GM19025 (cell line): ENCODE results near the gene KPTN.

Experiments
- ATAC-seq: cut with Tn5 transposase; IDR thresholded peaks from one replicate; pipeline ENCODE4 v1.9.1; 2021; ENCODE audit warnings: mild to moderate bottlenecking, low read depth, moderate library complexity; ENCODE audit not compliant: unreplicated experiment

KPTN gene

DNA sequence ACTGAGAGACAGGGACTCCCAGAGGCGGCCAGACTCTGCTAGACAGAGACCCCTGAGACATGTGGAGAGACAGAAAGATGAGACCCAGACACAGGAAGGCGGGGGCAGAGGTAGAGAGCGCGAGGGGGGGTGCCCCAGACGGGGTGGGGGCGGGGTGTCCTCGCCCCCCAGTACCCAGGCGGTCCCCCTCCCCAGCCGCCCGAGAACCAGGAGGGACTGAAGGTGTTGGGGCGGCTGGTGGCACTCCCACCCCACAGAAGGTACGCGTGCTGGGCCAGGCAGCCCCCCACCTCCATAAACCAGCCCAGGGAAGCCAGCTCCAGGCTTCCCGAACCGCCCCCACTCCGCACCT, 12.7 kb downstream of the KPTN start:
- no peak for ATAC-seq

DNA sequence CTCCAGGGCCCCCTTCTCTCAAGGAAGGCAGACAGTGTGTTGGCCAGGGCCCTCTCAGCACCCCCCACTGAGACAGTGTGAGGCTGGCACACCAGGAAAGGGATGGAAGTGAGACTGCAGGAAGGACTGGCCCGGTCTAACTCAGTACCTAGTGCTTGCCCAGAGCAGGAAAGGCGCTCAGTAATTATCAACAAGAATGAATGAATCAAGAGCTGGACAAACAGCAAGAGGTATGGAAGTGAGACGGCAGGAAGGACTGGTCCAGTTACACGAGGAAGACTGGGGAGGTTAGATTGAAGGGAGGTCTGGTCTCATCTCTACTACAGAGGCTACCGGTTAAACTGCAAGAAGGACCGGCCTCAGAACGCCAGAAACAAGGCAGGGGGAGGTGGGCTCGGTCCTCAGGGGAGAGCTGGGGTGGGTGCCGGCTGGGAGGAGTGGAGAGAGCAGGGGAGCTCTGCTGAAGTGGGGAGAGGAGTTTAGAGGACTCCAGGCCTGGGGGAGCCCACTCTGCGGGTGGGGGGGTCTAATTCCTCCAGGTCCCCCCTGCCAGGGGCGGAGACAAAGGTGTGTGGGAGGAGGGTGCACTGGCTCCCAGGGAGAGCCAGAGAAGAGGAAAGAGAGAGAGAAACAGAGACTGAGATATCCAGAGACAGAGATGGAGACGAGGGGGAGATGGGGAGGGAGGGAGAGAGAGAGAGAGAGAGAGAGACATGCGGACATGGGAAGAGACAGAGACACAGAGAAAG, 13.4 kb downstream of the KPTN start:
- ATAC-seq, result no peak

DNA sequence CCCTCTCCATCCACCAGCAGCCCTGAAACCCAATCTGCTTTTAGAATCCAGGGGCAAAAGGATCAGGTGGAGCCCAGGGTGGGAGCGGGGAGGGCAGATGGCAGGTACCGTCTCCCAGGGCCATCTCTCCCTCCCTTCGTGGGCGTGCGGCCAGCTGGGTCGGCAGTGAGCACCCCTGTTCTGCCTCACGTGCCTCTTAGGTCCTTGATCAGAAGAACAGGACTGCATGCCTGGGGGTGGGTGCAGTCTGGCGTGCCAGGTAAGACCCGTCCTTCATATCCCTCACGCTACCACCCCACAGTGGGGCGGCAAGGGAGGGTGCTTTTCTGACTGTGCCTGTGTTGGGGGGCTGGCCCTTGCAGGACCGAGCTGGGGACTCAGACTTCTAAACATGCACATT, 14.3 kb downstream of the KPTN start:
- ATAC-seq, result no peak

DNA sequence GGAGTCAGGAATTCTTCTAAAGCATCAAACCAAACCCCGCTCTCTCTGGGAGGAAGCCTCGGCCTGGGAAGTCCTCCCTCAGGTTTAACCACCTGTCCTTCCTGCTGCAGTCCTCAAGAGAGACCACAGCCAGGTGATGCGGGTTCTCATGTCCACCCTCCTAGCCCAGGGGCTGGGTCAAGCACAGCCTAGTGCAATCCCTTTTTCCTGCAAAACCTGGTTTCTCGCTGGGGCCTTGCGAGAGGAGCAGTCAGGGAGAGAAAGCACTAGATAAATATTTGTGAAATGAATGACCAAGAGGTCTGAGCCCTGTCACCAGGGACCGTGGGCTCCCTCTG, 14.7 kb downstream of the KPTN start:
- no peak for ATAC-seq

DNA sequence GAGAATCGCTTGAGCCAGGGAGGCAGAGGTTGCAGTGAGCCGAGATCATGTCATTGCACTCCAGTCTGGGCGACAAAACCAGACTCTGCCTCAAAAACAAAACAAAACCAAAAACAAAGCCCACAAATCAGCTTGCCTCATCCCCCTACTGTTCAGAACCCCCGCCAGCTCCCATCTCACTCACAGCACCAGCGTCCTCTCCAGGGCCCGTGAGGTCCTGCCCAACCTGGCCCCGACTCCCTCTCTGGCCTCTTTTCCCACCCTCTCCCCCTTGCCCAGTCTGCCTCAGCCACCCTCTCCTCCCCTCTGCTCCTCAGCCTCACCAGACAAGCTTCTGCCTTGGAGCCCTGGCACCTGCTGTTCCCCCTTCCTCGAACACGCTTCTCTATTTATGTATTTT, 16.1 kb downstream of the KPTN start:
- no peak for ATAC-seq

DNA sequence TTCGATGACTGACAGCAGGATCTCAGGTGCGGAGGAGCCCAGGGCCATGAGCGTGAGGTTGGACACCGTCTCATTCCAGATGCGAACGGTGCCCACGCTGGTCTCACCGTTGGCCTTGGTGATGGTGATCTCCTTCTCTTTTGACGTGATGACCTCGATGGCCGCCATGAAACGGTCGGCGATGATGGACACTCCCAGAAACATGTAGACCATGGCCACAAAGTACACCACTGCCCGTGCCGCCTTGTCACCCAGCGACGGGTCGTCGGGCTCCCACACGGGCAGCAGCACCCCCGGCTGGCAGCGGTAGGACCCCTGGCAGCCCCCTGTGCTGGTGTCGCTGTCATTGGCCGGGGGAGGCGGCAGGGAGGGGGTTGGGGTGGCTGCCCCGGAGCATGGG, 18.1 kb downstream of the KPTN start:
- no peak for ATAC-seq

DNA sequence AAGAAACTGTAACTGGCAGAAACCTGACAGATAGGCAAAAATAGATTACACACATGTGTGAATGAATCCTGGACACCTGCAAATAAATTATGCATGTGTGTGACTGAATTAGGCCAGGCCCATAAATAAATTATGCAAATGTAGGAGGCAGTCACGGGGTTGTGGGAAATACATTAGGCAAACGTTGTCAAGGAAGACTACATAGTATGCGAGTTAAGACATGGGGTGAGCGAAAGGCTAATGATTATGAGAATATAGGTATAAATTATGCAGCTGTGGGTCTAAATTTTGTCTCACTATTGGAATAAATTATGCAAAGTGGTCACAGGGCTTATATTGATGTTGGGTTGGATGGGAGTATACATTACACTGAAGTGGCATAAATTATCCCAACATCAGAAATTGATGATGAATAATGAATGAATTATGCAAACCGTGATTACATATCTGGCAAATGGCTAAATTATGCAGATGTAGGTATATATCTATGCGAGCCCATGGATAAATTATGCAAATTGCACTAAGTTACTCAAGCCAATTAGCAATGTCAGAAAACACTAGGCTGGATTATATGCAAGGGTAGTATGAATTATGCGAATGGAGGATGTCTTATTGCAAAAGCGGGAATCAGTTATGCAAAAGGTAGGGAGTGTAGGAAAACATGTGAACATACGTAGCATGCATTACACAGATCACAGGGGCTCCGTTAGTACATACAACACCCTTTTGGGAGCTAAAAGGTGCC, 19.2 kb downstream of the KPTN start:
- ATAC-seq, result no peak

DNA sequence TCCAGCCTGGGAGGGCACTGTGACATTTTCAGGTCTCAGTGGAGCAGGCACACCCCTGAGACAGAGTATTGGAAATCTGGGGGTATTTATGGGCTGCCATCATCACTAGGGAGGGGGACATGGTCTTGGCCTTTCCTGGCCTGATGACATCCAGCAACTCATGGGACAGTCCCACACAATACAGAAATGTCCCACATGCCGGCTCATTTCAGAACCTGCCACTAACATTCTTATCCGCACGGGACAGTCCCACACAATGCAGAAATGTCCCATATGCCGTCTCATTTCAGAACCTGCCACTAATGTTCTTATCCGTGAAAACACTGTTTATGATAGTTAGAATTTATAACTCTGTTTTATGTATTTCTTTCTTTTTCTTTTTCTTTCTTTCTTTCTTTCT, 22.1 kb downstream of the KPTN start:
- no peak for ATAC-seq

DNA sequence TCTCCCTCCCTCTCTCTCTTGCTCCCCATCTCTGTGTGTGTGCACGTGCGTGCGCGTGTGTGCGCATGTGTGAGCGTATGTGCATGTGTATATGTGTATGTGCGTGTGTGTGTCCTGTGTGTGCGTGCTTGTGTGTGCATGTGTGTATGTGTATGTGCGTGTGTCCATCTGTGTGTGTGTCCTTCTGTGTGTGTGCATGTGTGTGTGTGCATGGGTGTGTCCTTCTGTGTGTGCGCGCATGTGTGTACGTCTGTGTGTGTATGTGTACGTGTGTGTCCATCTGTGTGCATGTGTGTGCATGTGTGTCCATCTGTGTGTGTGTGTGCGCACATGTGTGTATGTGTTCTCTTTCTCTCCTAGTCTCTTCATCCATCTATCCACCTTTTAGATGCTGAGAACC, 24.5 kb downstream of the KPTN start:
- ATAC-seq, result no peak

DNA sequence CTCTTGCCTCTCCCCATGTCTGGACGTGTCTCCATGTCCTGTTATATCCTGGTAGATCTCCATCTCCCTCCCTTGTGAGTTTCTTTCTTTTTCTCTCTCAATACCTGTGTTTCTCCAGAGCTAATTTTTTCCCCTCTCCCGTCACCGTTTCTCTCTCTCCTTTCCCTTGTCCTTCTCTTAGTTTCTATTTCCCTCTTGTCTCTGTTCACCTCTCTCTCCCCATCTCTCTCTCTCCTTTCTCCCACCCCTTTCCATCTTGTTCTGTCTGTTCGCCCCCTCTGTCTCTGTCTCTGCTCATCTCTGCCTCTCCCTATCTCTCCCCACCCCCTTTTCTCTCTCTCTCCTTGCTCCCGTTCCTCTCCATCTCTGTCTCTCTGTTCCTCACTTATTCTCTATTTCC, 25.3 kb downstream of the KPTN start:
- ATAC-seq, result no peak

DNA sequence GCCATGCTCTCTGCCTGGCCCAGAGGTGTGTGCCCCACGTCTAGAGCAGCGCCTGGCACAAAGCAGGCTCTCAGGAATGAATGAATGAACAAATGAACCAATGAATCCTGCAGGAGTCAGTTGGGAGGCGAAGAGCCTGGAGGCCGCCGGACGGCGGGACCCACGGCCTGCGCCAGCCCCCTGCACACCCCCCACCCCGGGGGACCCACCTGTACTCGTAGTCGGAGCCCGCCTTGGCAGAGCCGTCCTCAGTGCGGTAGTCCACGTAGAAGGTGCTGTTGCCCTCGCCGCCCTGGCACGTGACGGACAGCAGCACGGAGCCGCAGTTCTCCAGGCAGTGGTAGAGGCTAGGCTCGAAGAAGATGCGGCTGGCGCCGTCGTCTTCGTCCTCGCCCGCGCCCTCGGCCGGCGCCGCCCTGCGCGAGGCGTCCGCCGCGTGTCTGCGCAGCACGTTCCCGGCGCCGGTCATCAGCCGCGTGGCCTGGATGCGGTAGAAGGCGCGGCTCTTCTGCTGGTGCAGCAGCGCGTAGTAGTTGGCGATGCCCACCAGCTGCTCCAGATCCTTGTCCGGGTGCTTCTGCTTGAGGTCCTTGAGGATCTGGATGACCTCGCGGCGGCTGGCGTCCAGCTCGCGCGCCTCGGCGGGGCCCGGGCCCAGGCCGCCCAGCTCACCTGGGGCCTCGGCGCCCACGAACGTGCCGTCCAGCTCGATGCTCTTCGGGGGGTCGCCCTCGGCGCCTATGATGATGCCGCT, 27.1 kb downstream of the KPTN start:
- no peak for ATAC-seq

DNA sequence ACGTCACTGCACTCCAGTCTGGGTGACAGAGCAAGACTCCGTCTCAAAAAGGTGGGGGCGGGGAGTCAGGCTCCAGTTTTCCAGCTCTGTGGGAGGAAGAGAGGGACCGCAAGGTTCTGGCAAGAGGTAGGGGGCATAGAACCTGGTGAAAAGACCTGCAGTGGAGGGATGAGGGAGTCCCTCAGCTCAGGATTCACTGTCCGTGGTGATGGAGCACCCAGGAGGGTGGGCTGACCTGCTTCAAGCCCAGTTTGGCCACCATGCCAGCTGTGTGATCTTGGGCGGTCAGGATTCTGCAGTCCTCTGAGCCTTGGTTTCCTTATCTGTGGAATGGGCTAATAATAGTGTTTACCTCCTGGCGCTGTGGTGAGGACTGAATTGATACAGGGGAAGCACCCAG, 33.5 kb downstream of the KPTN start:
- ATAC-seq, result no peak

DNA sequence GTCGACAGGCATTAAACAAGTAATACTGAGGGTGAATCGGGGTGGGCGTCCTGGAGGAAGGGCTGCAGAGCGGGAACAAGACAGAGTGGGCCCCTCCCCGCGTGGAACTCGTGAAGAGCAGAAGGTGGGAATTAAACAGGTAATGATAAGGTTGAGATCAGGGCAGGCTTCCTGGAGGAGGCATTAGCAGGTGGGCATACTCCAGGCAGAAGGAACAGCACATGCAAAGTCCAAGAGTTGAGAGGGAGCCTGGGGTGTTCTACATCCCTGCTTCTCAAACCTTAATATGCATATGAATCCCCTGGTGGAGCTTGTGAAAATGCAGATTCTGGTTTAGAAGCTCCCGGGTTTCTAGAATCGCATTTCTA, 35.7 kb downstream of the KPTN start:
- ATAC-seq, result no peak

DNA sequence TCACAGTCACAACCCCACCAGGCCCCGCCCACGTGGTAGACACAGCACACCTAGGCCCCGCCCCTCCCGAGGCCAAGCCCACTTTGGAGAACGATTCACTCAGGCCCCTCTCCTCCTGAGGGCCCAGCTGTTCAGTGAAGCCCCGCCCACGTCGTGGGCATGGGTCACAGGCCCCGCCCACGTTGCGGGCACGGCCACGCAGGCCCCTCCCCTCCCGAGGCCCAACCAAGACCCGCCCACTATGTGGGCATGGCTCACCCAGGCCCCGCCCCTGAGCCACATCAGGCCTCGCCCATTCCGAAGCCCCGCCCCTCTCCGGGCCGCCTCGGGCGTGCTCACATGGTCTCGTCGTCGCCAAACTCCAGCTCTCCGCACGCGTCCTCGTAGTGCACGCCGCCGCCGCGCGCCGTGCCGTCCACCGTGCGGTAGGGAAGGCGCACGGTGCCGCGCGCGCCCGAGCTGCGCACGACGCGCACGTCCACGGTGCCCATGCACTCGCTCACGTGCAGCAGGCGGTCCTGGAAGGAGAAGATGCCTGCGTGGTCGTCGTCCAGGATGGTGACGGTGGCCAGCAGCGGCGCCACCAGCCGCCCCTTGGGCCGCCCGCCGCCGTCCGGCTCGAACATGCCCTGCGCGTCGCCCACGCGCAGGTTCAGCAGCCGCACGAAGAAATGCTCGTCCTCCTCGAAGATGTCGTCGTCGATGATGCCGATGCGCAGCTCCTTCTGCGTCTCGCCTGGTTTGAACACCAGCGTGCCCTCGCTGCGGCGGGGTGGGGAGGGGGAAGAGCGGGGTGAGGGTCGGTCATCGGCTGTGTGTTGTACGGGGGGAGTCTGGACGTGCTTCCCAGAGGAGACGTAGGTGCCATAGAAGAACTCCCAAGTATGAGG, 36.3 kb downstream of the KPTN start:
- no peak for ATAC-seq

DNA sequence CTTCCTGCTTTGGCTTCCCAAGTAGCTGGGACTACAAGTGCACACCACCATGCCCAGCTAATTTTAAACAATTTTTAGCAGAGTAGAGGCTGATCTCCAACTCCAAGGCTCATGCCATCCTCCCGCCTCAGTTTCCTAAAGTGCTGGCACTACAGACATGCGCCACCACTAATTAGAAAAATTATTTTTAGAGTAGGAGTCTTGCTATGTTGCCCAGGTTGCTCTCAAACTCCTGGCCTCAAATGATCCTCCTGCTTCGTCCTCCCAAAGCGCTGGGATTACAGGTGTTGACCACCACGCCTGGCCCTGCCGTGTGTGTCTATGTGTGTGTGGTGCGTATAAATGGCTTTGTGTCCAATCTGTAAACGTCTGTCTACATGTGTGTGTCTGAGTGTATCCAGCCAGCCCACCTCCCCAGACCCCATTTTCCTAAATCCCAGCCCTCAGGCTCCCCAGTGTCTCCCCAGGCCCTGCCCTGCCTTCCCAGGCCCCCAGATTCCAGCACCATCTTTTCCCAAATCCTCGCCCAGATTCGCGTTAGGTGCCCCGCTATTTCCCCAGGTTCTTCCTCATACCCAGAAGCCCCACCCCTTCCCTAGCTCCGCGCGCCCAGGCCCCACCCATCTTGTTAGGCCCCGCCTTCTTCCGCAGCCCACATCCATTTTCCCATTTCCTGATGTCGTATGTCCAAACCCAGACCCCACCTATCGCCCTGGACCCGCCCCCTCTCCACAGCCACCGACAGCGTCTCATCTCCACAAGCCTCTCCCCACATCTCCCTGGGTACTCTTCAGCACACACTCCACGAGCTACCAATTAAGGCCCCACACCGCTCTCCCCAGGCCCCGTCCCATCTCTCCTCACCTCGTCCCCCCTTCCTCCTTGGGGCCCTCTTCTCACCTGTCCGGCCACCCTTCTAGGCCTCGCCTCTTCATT, 37.2 kb downstream of the KPTN start:
- no peak for ATAC-seq

DNA sequence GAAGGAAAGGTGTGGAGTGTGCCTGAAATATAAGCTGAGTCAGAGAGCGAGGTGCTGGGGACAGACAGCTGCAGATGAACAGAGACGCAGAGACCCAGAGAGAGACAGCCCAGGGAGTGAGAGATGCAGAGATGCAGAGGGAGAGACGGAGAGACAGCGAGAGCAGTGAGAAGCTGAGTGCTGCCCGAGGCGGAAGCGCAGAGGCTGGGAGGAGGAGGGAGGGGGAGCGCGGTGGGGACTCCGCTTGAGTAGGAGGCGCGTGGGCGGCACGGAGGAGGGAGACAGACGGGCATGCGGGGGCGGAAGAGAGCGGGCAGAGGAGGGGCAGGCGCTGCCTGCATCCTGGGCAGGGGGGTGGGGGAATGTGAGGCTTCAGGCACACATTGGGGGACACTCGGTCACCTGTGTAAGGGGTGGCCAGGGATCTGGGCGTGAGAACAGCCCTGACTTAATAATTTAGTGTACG, 38.0 kb downstream of the KPTN start:
- no peak for ATAC-seq

DNA sequence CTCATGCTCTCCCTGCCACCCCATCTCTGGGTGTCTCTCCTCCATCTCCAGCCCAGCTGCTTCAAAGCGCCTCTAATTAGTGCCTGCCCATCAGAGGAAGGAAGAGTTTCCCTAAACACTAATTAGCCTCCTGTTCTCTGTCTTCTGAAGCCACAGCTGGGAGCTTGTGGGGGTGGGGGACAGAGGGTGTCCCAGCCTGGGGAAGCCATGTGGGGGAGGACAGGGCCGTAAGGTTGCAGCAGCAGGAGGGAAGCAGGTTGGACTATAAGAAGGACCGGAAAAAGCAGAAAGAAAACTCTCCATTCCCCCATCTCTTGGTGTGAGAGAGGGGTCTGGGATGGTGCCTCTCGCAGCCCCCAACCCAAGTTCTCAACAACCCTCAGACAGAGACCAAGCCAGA, 38.5 kb downstream of the KPTN start:
- ATAC-seq, result no peak

DNA sequence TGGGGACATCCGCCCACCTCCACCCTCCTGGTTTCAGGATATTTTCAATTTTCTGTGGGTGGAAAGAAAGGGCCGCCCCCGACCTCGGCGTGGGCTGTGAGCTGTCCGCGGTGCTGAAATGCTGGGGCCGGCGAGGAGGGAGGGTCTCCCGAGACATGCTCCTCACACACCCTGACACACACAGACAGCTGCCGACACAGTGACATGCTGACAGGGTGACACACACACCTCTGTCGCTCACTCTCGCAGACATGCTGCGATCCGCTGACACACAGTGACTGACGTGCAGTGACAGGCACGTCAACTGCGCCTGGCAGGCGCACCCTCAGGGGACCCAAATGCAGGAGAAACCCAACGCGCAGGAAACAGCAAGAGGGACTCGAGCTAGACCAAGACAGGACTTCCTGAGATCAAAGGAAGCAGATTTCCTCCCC, 39.6 kb downstream of the KPTN start:
- ATAC-seq, result no peak

DNA sequence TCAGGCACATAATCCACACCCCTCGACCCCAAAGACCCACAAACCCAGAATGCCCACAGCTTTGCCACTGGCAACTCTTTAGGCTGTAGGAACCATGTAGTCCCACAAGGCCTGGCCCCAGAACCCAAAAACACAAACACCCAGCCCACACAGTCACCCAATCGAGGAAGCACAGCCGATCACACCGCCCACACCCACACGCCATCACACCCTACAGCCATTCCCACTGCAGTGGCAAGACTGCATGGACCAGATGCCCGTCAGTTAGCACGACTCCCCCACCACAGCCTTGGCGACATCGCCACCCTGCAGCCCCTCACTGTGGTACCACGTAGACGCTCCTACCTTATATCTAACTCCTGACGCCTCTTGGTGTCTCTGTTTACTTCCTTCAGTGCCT, 40.7 kb downstream of the KPTN start:
- no peak for ATAC-seq

DNA sequence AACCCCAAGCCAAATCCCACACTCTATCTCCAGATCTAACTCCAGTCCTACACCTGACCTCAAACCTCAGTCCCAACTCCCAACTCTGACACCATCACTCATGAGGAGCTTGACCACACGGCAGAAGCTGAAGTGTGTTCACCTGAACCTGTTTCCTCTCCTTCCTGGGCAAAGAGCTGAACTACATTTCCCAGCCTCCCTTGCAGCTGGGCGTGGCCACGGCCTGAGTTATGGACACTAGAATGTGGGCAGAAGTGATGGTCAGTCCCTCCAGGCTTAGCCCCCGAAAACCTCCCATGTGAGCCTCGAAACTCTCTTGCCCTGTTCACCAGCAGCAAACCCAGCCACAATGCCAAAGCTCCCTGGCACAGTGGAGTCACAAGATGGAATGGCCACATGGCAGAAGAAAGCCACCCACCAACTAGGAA, 45.2 kb downstream of the KPTN start:
- no peak for ATAC-seq
